ENCODE measurements around the gene VAMP8.

Gene VAMP8

GRCh38 chr2:85529809-85530208, 47.6 kb upstream of the VAMP8 start:
- no peak overlapping the region for H2AFZ ChIP-seq (ENCODE audit: low read length)
- H3K9me3 ChIP-seq (ENCODE audit: low read length): 0 out of 2 replicates have a peak, but pooled peaks cover 2% of the 10 kb centered on the region
- no peak overlapping the region for H3K4me3 ChIP-seq (ENCODE audit: low read depth, low read length, poor library complexity, severe bottlenecking)
- H3K27me3 ChIP-seq (ENCODE audit: insufficient read depth, low read length): no peaks in the 10 kb centered on the region; the same call in 1 of the 2 replicates
- no peaks in the 10 kb centered on the region for H4K20me1 ChIP-seq (ENCODE audit: insufficient read depth, low read length)
- no peaks in the 10 kb centered on the region for H3K79me2 ChIP-seq (ENCODE audit: insufficient read depth, low read length)
- H3K36me3 ChIP-seq (ENCODE audit: insufficient read depth, low read length): no peaks in the 10 kb centered on the region; the same call in 1 of the 2 replicates
- TF ChIP-seq CTCF (IDR thresholded peaks at IDR 0.05; ENCODE audit: low read length): no peak
- no peak for TF ChIP-seq EZH2 (IDR thresholded peaks at IDR 0.05; ENCODE audit: borderline replicate concordance, low read length)
- H3K4me2 ChIP-seq (ENCODE audit: low read length): no peak overlapping the region
- no peaks in the 10 kb centered on the region for H3K4me1 ChIP-seq (ENCODE audit: insufficient read depth, low read length, severe bottlenecking)
- no peaks in the 10 kb centered on the region for H3K9me2 ChIP-seq (ENCODE audit: low read depth, low read length)
- H3K27ac ChIP-seq (ENCODE audit: low read depth, low read length, poor library complexity, severe bottlenecking): no peak overlapping the region
- H3F3A ChIP-seq (ENCODE audit: insufficient read depth, low read length): no peaks in the 10 kb centered on the region
- H3K9ac ChIP-seq (ENCODE audit: low read length): no peak overlapping the region

DNA sequence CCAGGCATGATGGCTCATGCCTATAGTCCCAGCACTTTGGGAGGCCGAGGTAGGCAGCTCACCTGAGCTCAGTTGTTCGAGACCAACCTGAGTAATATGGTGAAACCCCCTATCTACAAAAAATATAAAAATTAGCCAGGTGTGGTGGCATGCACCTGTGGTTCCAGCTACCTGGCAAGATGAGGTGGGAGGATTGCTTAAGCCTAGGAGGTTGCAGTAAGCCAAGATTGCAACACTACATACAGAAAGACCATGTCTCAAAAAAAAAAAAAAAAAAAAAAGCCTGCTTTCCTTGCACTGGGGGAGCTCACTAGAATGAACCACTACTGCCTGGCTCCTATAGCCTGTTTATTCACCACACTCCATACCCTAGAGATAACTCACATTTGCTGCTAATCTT, 45.8 kb upstream of the VAMP8 start:
- Histone ChIP-seq H3F3A (ENCODE audit: insufficient read depth, low read length) (no peaks in the 10 kb centered on the region), H3K9me3 (ENCODE audit: low read length) (0 out of 2 replicates have a peak, but pooled peaks cover 2% of the 10 kb centered on the region), H3K9ac (ENCODE audit: low read length) (no peak overlapping the region), H3K27me3 (ENCODE audit: insufficient read depth, low read length) (no peaks in the 10 kb centered on the region; the same call in 1 of the 2 replicates), H2AFZ (ENCODE audit: low read length) (no peak overlapping the region), H3K4me1 (ENCODE audit: insufficient read depth, low read length, severe bottlenecking) (no peaks in the 10 kb centered on the region), H4K20me1 (ENCODE audit: insufficient read depth, low read length) (no peaks in the 10 kb centered on the region), H3K9me2 (ENCODE audit: low read depth, low read length) (no peaks in the 10 kb centered on the region), H3K4me2 (ENCODE audit: low read length) (no peak overlapping the region), H3K27ac (ENCODE audit: low read depth, low read length, poor library complexity, severe bottlenecking) (no peak overlapping the region), H3K79me2 (ENCODE audit: insufficient read depth, low read length) (no peaks in the 10 kb centered on the region), H3K36me3 (ENCODE audit: insufficient read depth, low read length) (no peaks in the 10 kb centered on the region; the same call in 1 of the 2 replicates), H3K4me3 (ENCODE audit: low read depth, low read length, poor library complexity, severe bottlenecking) (no peak overlapping the region)
- no peak for TF ChIP-seq CTCF (IDR thresholded peaks at IDR 0.05; ENCODE audit: low read length)
- TF ChIP-seq EZH2 (IDR thresholded peaks at IDR 0.05; ENCODE audit: borderline replicate concordance, low read length): no peak

DNA sequence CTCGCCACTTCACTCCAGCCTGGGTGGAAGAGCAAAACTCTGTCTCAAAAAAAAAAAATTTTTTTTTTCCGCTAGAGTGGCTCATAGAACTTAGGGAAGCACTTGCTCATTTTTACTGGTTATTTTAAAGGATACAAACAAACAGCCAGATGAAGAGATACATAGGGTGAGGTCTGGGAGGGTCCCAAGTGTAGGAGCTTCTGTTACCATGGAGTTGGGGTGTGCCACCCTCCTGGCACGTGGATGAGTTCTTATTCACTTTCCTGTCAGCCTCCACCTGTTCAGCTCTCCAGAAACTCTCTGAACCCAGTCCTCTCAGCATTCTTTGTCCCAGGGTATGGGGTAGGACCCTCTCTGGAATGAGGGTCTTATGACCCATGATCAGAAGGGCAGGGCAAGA, 43.3 kb upstream of the VAMP8 start:
- no peak overlapping the region for H2AFZ ChIP-seq (ENCODE audit: low read length)
- no peak overlapping the region for H3K4me3 ChIP-seq (ENCODE audit: low read depth, low read length, poor library complexity, severe bottlenecking)
- H3K27me3 ChIP-seq (ENCODE audit: insufficient read depth, low read length): no peaks in the 10 kb centered on the region
- H3K27ac ChIP-seq (ENCODE audit: low read depth, low read length, poor library complexity, severe bottlenecking): no peak overlapping the region
- H3K9me2 ChIP-seq (ENCODE audit: low read depth, low read length): no peaks in the 10 kb centered on the region
- H3K36me3 ChIP-seq (ENCODE audit: insufficient read depth, low read length): peaks cover under 1% of the 10 kb centered on the region
- 0 out of 2 replicates have a peak, but pooled peaks cover 2% of the 10 kb centered on the region for H3K9me3 ChIP-seq (ENCODE audit: low read length)
- TF ChIP-seq EZH2 (IDR thresholded peaks at IDR 0.05; ENCODE audit: borderline replicate concordance, low read length) (no peak), CTCF (IDR thresholded peaks at IDR 0.05; ENCODE audit: low read length) (no peak)
- peaks cover 12% of the 10 kb centered on the region for H3K4me1 ChIP-seq (ENCODE audit: insufficient read depth, low read length, severe bottlenecking)
- H4K20me1 ChIP-seq (ENCODE audit: insufficient read depth, low read length): no peaks in the 10 kb centered on the region
- H3F3A ChIP-seq (ENCODE audit: insufficient read depth, low read length): no peaks in the 10 kb centered on the region
- H3K9ac ChIP-seq (ENCODE audit: low read length): no peak overlapping the region
- no peak overlapping the region for H3K4me2 ChIP-seq (ENCODE audit: low read length)
- H3K79me2 ChIP-seq (ENCODE audit: insufficient read depth, low read length): peaks cover under 1% of the 10 kb centered on the region
